HG03196 (cell line): ENCODE results near the gene MAP3K9.

Experiments used
- ATAC-seq: cut with Tn5 transposase; IDR thresholded peaks from one replicate; pipeline ENCODE4 v1.9.1; 2021; ENCODE audit not compliant: unreplicated experiment

The MAP3K9 gene

DNA sequence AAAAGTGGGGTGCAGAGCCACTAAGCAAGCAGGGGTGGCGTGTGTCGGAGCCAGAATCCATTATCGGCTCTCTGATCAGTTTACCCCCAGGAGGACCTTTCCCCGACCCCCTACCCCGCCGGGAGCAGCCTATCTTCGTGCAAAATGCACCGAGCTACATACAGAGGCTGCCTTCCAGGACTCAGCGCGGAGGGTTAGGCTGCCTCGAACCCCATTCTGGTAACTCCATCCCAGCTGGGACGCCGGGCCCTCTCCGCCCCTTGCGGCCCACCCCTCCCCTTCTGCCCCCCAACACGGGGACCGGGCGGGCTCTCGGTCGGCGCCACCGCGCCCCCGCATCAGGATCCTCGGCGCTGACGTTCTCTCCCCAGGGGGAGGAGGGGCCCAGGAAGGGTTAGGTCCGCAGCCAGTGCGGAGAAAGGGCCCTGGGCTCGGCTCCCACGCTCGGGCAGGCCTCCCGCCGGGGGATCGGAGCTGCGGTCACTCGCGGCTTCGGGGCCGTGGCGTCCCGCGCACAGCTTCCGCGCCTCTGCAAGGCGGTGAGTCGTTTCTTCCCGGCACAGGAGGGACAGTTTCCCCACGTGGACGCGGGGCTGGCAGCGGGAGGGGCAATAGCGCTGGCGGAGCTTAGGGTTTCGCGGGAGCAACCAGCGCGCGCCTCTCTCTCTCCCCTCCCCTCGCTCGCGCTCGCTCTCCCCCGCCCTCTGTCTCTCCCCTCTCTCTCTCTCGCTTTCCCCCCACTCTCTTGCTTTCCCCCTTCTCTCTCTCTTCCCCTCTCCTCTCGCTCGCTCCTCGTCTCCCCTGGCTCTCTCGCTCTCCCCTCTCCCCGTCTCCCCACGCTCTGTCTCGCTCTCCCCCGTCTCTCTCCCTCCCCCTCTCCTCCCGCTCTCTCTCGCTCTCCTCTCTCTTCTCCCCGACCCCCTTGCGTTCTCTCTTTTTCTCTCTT is 12.5 kb upstream of the MAP3K9 start:
- ATAC-seq, result no peak

DNA sequence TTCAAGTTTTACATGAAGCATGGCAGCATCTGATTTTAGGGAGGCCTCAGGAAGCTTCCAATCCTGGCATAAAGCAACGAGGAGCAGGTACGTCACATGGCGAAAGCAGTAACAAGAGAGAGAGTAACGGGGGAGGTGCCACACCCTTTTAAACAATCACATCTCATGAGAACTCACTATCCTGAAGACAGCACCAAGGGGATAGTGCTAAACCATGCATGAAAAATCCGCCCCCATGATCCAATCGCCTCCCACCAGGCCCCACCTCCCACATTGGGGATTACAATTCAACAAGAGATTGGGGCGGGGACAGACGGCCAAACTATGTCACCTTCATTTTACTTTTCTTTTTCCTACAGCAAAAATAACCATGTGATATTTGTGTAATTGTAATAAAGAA is 7.2 kb upstream of the MAP3K9 start:
- no peak for ATAC-seq

DNA sequence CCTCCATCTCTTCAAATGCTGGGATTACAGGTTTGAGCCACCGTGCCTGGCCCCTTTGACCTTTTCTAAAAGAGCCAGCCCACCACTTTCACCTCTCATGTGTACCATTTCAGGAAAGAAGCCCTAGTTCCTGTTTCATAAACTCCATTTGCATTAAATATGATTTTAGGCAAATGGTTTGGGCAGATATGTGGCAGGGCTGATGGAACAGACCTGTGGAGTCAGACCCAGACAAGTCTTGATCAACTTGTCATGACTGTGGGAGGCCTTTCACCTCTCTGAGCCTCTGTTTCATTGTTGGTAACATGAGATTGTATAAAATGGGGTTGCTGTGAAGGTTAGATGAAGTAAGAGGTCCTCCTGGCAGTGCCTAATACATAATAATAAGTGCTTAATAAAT is 5.2 kb upstream of the MAP3K9 start:
- no peak for ATAC-seq

DNA sequence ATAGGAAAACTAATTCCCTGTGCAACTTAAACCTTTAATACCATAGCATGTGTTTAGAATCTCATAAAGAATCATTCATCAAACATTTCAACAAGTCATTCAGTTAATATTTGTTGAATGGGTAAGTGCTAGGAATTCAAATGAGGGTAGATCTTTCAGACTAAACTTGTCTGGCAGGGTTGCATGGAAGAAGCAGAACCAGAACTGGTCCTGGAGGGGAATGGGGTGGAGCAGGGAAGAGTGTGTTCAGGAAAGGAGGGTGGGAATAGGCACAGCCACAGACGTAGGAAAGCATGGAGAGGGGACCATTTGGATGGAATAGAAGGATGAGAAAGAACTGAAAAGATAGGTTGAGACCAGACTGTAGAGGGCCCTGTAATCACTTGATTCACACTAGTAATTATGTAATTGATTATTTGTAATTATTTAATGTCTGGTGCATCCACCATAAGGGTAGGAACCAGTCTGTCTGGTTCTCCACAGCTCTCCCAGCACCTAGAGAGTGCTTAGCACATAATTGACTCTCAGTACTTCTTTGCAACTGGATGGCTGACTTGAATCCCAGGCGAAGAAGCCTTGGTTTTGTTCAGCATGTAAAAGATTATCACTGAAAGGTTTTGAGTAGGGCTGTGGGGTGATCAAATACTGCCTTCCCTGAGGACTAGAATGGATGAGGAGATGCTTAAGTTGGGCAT is 3.0 kb upstream of the MAP3K9 start:
- ATAC-seq, result no peak

DNA sequence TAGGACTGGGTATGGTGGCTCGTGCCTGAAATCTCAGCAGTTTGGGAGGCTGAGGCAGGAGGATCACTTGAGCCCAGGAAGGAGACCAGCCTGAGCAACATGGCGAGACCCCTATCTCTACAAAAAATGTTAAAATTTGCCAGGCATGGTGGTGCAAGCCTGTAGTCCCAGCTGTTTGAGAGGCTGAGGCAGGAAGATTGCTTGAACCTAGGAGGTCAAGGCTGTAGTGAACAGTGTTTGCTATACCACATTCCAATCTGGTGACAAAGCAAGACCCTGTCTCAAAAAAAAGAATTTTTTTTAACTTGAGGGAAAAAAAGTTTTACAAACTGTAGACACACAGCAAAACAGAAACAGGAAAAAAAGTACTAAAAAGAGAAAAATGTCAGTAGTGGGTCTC is 2.3 kb upstream of the MAP3K9 start:
- ATAC-seq, result no peak

DNA sequence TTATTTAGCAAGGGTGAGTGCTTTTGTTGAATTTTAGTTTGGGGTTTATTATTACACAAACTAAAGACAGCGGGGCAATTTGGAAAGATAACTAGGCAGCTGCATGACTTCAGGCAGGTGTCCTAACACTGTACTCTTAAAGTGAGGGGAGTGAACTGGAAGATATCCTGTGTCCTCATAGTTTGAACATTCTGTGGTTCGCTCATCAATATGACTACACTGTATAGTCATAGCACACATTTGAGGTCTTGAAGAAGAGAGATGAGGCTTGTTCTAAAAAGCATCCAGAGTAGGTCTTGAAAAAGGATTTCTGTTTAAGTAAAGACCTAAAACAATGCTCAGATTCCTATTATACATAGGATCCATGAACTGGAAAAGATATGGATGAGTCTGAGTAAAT is 1.7 kb upstream of the MAP3K9 start:
- ATAC-seq, result no peak

DNA sequence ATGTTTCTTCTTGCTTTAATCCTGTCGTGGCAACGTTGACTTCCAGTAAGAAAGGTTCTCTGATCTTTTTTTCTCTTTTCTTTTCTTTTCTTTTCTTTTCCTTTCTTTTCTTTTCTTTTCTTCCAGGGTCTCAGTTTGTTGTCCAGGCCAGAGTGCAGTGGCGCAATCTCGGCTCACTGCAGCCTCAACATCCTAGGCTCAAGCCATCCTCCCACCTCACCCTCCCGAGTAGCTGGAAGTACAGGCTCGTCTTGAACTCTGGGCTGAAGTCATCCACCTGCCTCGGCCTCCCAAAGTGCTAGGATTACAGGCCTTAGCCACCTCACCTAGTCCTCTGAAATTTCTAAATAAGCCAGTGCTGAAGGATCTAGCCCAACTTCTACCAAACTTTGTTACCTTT is 1.3 kb upstream of the MAP3K9 start:
- no peak for ATAC-seq

DNA sequence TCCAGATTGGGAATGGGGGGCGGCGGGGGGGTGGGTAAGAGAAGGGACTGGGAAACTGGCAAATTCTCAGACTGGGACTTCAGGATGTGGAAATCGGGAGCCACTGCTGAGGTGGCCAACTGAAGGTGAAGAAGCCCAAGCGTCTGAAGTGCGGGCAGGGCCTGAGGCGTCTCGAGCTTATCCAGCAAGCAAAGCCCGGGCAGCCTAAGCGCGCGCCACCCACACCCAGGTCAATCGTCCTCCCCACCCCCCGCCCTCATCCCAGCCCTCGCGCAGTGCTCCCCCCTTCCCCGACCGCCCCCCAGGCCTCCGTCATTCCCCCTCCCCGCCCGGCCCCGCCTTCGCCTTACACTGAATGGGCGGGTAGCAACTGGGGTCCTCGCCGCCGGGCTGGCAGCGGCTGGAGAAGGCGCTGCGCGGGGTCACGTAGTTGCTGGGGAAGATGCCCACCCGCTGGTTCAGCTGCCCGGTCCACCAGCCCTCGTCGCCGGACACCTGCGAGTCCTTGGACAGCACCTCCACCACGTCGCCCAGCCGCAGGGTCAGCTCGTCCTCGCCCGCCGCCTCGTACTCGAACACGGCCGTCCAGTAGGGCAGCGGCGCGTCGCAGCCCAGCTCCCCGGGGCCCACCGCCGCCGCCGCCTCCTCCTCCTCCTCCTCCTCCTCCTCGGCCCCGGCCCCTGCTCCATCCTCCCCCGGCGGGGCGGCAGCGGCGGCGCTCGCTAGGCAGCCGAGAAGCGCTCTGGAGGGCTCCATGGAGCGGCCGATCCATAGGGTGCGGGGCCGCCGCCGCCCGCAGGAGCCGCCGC is 693 bp downstream of the MAP3K9 start:
- ATAC-seq, result peak; percentile 17

DNA sequence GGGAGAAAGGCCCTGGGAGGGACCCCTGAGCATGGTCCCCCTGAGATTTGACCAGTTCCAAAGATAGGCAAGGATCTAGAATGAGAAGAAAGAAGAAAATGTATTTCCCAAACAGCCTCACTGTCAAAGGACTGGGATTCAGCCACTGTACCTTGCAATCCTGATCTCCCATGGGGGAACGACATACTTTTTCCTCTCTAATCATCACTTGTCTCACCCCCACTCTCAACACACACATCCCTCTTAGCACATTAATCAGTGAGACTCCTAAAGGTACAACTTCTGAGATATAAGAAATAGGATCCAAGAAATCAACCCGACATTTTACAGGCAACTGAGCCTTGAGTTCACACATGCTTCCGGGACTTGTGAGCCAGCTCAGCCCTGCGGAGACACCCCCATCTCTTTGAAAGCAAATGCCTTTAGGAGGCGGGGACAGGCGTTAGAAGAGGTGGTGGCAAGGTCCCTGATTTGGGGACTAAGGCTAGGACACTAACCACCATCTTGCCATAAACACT is 1.4 kb downstream of the MAP3K9 start:
- no peak for ATAC-seq

DNA sequence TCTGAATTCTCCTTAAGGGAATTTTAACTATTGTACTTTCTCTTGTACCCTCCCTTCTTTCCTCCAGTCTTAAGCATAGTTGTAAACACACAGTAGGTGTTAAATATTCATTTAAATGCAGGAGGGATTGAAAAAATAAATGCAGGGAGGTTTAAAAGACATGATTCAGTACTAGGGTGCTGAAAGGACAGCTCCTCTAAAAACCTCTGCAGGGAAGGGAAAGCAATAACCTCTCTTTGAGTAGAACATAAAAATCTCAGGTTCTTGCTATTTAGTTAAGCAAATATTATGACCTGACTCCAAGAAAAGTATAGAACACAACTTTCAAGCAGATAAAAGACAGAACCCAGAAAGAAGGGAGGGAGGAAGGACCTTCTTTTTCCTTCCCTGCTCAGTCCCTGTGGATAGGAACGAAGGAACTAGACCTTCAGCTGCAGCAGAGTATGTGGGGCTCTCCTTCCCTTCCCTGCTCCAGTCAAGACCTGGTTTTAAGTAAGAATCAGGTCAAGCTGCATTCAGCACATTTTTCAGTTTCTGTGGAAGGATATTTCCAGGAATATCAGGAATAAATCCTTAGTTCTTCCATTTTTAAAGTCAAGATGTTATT is 4.7 kb downstream of the MAP3K9 start:
- ATAC-seq, result no peak

DNA sequence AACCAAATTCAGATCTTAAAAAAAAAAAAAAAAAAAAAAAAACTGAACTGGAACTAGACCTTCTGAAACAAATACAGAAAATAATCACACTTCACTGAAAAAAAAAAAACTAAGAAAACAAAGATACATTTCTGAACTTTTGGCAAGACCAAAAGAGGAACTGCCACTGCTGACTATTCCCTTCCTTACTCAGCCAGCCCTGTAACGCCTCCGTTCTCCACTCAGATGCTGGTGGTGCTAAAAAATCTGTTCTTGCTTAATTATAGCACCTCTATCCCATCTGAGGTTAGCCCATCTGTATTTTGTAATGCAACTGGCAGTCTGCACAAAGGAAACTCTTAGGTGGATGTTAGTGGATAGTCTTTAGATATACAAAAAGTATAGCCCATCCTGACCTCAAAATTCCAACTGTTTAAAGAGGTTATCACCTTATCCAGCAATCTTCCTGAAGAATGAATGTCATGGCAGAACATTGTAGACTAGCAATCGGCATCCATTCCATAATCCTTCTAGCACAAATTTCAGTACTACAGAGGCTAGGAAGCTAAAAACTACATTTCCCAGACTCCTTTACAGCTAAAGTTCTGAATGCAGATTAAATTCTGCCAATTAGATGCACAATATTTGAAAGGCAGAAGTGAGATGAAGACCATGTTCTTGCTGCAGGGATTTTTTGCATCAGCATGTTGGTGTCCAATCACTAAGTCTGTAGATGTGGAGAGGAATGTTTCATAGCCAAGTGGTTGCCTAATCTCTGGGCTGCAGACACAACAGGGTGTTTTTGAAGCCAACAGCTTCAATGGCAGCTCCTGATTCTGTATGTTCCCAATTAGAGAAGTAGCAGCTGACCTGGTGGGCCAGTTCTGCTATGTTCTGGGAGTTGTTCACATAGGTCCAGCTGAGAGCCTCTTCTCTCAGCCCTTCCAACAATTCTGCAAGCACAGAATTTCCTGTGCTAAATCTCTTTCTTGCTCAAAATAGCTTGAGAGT is 5.7 kb downstream of the MAP3K9 start:
- peak; percentile 80 for ATAC-seq

DNA sequence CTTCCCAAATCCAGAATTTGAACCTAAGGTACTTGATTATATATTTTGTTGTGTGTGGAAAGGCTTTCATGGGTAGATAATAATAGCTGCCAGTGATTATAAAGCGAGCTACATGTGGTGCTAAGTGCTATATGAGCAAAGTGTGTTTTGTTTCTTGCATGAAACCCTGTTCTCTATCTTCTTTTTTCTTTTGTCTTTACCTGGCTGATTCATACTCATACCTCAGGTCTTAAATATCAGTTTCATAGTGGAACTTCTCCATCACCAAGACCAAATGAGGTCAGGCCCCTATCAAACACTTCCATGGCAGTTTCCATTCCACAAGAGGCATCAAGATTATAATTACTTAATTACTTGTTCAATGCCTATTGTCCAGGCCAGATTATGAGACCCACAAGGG is 6.9 kb downstream of the MAP3K9 start:
- ATAC-seq, result no peak

DNA sequence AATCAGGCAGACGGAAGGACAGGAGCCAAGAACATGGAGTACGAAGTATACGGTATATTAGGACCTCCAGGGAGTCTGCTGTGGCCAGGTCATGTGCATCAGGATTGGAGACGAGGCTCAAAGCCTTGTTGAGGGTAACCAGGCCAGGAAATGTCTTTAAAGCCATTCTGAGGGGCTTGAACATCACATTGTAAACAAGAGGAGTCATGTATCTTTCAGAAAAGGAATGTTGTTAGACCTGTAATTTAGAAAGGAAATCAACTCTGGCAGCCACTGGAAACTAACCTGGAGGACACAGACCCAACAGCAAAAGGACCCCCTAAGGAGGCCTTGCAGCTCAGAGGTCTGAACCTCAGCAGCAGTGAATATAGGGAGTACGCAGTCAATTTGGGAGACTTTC is 7.5 kb downstream of the MAP3K9 start:
- no peak for ATAC-seq

DNA sequence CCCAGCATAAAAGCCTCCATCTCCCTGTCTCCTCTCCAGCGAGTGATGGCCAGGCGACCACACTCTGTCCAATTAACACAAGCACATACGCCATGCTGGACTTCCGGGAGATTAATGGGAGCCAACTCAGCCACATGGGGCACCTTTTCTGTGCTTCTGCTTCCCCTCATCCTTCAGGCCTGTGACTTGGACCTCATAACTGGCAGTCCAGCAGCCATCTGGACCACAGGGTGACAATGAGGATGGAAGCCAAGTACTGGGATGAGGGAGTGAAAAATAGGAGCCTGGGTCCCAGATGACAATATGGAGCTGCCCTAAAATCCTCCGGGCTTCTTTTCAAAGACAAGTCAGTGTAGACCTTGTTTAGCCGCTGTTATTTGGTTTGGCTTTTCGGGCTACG is 12.8 kb downstream of the MAP3K9 start:
- no peak for ATAC-seq

DNA sequence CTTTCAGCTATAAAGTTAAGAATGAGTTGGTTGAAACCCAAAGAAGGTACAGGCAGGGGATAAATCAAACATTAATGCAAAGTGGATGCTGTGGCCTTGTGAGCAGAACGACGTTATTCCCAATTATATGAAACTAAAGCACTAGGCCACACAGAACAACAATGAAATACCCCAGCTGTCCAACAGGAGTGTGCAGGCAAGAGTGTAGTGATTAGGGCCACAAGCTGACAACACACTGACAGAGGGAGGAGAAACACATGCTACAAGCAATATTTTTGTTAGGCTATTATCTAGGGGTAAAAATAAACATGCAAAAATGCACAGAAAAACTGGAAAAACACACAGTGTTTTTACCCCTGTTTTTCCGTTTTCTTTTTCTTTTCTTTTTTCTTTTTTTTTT is 15.0 kb downstream of the MAP3K9 start:
- no peak for ATAC-seq

DNA sequence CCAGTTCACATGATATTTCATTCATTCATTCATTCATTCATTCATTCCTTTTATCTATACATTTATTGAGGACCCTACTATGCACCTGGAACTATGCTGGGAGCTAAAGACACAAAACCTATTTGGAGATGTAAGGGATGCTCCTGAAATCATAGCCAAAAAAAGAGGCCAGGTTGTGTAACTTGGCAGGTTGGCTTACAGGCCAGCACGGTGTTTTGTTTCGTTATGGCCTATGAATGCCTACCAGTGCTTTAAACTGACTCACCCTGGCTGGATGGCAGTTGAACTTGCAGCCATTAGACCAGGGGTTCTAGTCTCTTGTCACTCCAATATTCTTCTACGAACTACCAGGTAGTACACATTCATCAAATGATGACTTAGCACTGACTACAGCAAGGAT is 15.7 kb downstream of the MAP3K9 start:
- ATAC-seq, result no peak

DNA sequence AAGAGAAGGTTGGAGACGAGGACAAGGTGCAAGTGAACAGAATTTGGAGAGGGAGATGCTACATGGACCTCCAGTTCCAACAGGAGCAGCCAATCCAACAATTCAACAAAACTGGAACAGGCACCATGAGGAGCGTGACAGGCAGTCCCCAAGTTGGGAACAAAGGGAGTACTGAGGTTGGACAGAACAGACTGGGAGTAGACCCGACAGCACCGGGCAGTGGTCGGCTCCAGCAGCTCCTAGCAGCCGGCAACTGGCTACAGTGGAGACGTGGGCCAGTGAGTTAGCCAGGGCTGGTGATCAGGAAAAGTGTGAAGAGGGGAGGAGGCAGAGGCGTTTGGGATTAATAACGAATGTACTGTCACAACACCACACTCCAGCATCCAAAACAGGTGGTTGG is 16.4 kb downstream of the MAP3K9 start:
- ATAC-seq, result no peak

DNA sequence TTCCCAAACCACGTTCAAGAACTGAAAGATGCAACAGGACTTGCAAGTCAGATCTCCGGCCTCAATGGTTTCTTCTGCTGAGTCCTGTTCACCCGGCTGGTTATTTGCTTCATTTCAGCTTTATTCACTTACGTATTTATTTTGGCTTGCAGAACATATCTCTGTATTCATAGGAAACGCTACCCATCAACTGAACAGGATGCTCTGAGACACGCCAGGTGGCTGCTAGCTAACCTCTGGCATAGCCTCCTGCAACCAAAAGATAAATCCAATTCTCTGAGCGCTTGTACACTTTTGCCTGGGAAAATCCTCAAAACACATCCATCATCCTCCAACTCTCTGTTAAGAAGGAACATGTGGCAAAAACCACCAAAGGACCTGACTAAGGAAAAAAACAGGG is 17.3 kb downstream of the MAP3K9 start:
- no peak for ATAC-seq

DNA sequence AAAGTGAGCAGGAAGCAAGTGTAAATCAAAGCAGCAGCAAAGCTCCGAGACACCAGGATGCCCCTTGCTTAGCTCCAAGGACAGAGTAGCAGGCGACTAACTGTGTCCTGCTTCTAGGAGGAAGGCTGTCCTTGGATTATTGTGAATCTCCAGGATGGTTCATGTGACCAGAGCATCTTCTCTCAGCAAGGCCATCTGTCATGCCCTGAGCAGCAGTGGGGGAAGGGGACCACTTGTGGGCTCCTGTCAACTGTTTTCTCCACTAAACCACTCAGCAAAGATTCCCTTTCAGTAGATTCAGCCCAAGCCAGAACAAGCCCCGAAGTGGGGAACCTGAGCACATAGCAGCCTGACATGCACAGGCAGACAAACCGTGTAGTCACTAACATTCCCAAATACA is 19.4 kb downstream of the MAP3K9 start:
- no peak for ATAC-seq

DNA sequence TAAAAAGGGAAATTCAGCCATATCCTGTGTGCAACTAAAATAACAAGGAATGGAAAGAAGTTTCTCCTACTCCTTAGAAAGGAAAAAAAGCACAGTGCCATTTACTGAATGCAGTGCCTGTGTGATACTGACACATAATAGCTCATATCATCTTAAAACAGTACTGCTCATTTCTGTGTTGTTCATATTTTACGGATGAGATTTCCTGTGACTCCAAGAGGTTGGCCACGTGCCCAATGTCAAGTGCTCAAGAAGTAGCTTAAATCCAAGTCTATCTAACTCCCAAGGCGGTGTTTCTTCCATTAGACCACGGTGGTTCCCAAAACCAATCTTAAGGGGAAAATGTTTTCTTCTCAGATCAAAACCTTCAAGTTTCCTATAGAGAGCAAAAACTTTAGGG is 20.0 kb downstream of the MAP3K9 start:
- ATAC-seq, result no peak
